Activated T-cell treated with anti-CD3 and anti-CD28 coated beads for 48 hours (primary cell): ENCODE results near the gene NEDD9.

Experiments
- DNase-seq: peaks from one replicate; pipeline ENCODE4 v3.0.0-alpha.2; 2020; ENCODE audit warnings: low read depth

The NEDD9 gene

GRCh38 chr6:11174242-11174611 lies 58.2 kb downstream of the NEDD9 start:
- no peak for DNase-seq

GRCh38 chr6:11172501-11173327 lies 59.8 kb downstream of the NEDD9 start:
- peak; percentile 63 for DNase-seq

GRCh38 chr6:11171952-11172351 lies 60.5 kb downstream of the NEDD9 start:
- no peak for DNase-seq

GRCh38 chr6:11168091-11168635 lies 64.3 kb downstream of the NEDD9 start:
- no peak for DNase-seq

- no peak for DNase-seq
Measured at GRCh38 chr6:11166948-11167347, 65.5 kb downstream of the NEDD9 start.

GRCh38 chr6:11164717-11165646 lies 67.5 kb downstream of the NEDD9 start:
- no peak for DNase-seq

- peak; percentile 7 for DNase-seq
Measured at GRCh38 chr6:11163932-11164331, 68.5 kb downstream of the NEDD9 start.

- DNase-seq = no peak
Measured at GRCh38 chr6:11162262-11162661, 70.2 kb downstream of the NEDD9 start.

- DNase-seq = no peak
Measured at GRCh38 chr6:11161031-11161956, 71.2 kb downstream of the NEDD9 start.

GRCh38 chr6:11160199-11160598 lies 72.3 kb downstream of the NEDD9 start:
- DNase-seq = no peak

GRCh38 chr6:11155589-11155988 lies 76.9 kb downstream of the NEDD9 start:
- no peak for DNase-seq

GRCh38 chr6:11153447-11153846 lies 79.0 kb downstream of the NEDD9 start:
- DNase-seq = no peak

GRCh38 chr6:11152581-11152980 lies 79.9 kb downstream of the NEDD9 start:
- DNase-seq = no peak

- DNase-seq = no peak
Measured at GRCh38 chr6:11151488-11151887, 81.0 kb downstream of the NEDD9 start.

- DNase-seq = no peak
Measured at GRCh38 chr6:11149551-11149950, 82.9 kb downstream of the NEDD9 start.

GRCh38 chr6:11146117-11146826 lies 86.2 kb downstream of the NEDD9 start:
- no peak for DNase-seq

- DNase-seq = peak; percentile 63
Measured at GRCh38 chr6:11144393-11144851, 88.0 kb downstream of the NEDD9 start.

GRCh38 chr6:11143394-11144371 lies 88.8 kb downstream of the NEDD9 start:
- DNase-seq = peak; percentile 12

GRCh38 chr6:11142296-11143027 lies 90.0 kb downstream of the NEDD9 start:
- DNase-seq = no peak
